ENCODE measurements around the gene SMAD6.

SMAD6 gene

GRCh38 chr15:66738116-66738515 is 36.1 kb downstream of the SMAD6 start:
- Histone ChIP-seq H3K79me1 (ENCODE audit: low read length) (peaks cover 45% of the 10 kb centered on the region), H4K5ac (ENCODE audit: low read length) (no peak overlapping the region), H2BK5ac (ENCODE audit: low read length) (no peak overlapping the region), H3K27ac (ENCODE audit: low read depth, low read length) (no peak overlapping the region), H3K79me2 (ENCODE audit: control insufficient read depth, insufficient read depth, low read length) (peaks cover 71% of the 10 kb centered on the region), H3K56ac (ENCODE audit: low read length) (no peak overlapping the region), H3K9ac (ENCODE audit: low read length) (no peak overlapping the region), H2AK5ac (ENCODE audit: low read length) (no peak overlapping the region), H3K27me3 (ENCODE audit: insufficient read depth, low read length, poor library complexity) (no peaks in the 10 kb centered on the region), H3K23ac (ENCODE audit: low read length) (no peak overlapping the region), H3K36me3 (ENCODE audit: control insufficient read depth, insufficient read depth, low read length) (peaks cover 11% of the 10 kb centered on the region), H3K4me3 (ENCODE audit: low read length) (no peak overlapping the region), H3K4ac (ENCODE audit: low read depth, low read length) (no peak overlapping the region), H2BK15ac (replicated peaks; ENCODE audit: low read depth) (no peak overlapping the region), H4K8ac (ENCODE audit: low read depth, low read length) (no peak overlapping the region), H3K18ac (ENCODE audit: low read length) (no peak overlapping the region), H2BK120ac (ENCODE audit: low read depth, low read length) (no peak overlapping the region), H3K4me2 (ENCODE audit: low read length) (no peak overlapping the region), H3K4me1 (ENCODE audit: control insufficient read depth, low read depth, low read length) (no peaks in the 10 kb centered on the region)
- no peak for DNase-seq
- WGBS (ENCODE audit: extremely low coverage, insufficient coverage, low lambda C conversion rate) = no CpG with 5 or more reads among the region's 10 CpGs

- Histone ChIP-seq H3K4me2 (ENCODE audit: low read length) (no peak overlapping the region), H4K5ac (ENCODE audit: low read length) (no peak overlapping the region), H3K27me3 (ENCODE audit: insufficient read depth, low read length, poor library complexity) (no peaks in the 10 kb centered on the region), H3K36me3 (ENCODE audit: control insufficient read depth, insufficient read depth, low read length) (peaks cover 11% of the 10 kb centered on the region), H2BK120ac (ENCODE audit: low read depth, low read length) (no peak overlapping the region), H3K4ac (ENCODE audit: low read depth, low read length) (no peak overlapping the region), H3K27ac (ENCODE audit: low read depth, low read length) (no peak overlapping the region), H3K56ac (ENCODE audit: low read length) (no peak overlapping the region), H4K8ac (ENCODE audit: low read depth, low read length) (no peak overlapping the region), H2BK15ac (replicated peaks; ENCODE audit: low read depth) (no peak overlapping the region), H3K9ac (ENCODE audit: low read length) (no peak overlapping the region), H3K18ac (ENCODE audit: low read length) (no peak overlapping the region), H2AK5ac (ENCODE audit: low read length) (no peak overlapping the region), H3K79me2 (ENCODE audit: control insufficient read depth, insufficient read depth, low read length) (peaks cover 70% of the 10 kb centered on the region), H3K79me1 (ENCODE audit: low read length) (peaks cover 45% of the 10 kb centered on the region), H3K4me1 (ENCODE audit: control insufficient read depth, low read depth, low read length) (no peaks in the 10 kb centered on the region), H2BK5ac (ENCODE audit: low read length) (no peak overlapping the region), H3K4me3 (ENCODE audit: low read length) (no peak overlapping the region), H3K23ac (ENCODE audit: low read length) (no peak overlapping the region)
- WGBS (ENCODE audit: extremely low coverage, insufficient coverage, low lambda C conversion rate) = no CpG with 5 or more reads among the region's 10 CpGs
- DNase-seq = no peak
Observed at GRCh38 chr15:66738595-66738994, 36.6 kb downstream of the SMAD6 start.

- peaks cover 8% of the 10 kb centered on the region for H3K36me3 ChIP-seq (ENCODE audit: control insufficient read depth, insufficient read depth, low read length)
- no peak overlapping the region for H4K5ac ChIP-seq (ENCODE audit: low read length)
- no peak overlapping the region for H2BK120ac ChIP-seq (ENCODE audit: low read depth, low read length)
- H3K27ac ChIP-seq (ENCODE audit: low read depth, low read length) = no peak overlapping the region
- no CpG with 5 or more reads among the region's 6 CpGs for WGBS (ENCODE audit: extremely low coverage, insufficient coverage, low lambda C conversion rate)
- no peaks in the 10 kb centered on the region for H3K27me3 ChIP-seq (ENCODE audit: insufficient read depth, low read length, poor library complexity)
- no peak overlapping the region for H3K4me2 ChIP-seq (ENCODE audit: low read length)
- no peak overlapping the region for H2AK5ac ChIP-seq (ENCODE audit: low read length)
- H3K4ac ChIP-seq (ENCODE audit: low read depth, low read length) = no peak overlapping the region
- no peak overlapping the region for H3K56ac ChIP-seq (ENCODE audit: low read length)
- H2BK5ac ChIP-seq (ENCODE audit: low read length) = no peak overlapping the region
- peaks cover 2% of the 10 kb centered on the region for H3K4me1 ChIP-seq (ENCODE audit: control insufficient read depth, low read depth, low read length)
- no peak overlapping the region for H3K18ac ChIP-seq (ENCODE audit: low read length)
- peaks cover 42% of the 10 kb centered on the region for H3K79me1 ChIP-seq (ENCODE audit: low read length)
- H4K8ac ChIP-seq (ENCODE audit: low read depth, low read length) = no peak overlapping the region
- peaks cover 68% of the 10 kb centered on the region for H3K79me2 ChIP-seq (ENCODE audit: control insufficient read depth, insufficient read depth, low read length)
- no peak overlapping the region for H3K9ac ChIP-seq (ENCODE audit: low read length)
- H3K23ac ChIP-seq (ENCODE audit: low read length) = no peak overlapping the region
- no peak overlapping the region for H3K4me3 ChIP-seq (ENCODE audit: low read length)
- H2BK15ac ChIP-seq (replicated peaks; ENCODE audit: low read depth) = no peak overlapping the region
- DNase-seq = no peak
Observed at GRCh38 chr15:66739287-66739686, 37.3 kb downstream of the SMAD6 start.

- peaks cover 11% of the 10 kb centered on the region for H3K36me3 ChIP-seq (ENCODE audit: control insufficient read depth, insufficient read depth, low read length)
- no peak overlapping the region for H2AK5ac ChIP-seq (ENCODE audit: low read length)
- WGBS (ENCODE audit: extremely low coverage, insufficient coverage, low lambda C conversion rate) = no CpG with 5 or more reads among the region's 8 CpGs
- no peak overlapping the region for H3K27ac ChIP-seq (ENCODE audit: low read depth, low read length)
- no peak overlapping the region for H4K8ac ChIP-seq (ENCODE audit: low read depth, low read length)
- DNase-seq = no peak
- H2BK120ac ChIP-seq (ENCODE audit: low read depth, low read length) = no peak overlapping the region
- no peak overlapping the region for H3K4ac ChIP-seq (ENCODE audit: low read depth, low read length)
- H3K79me1 ChIP-seq (ENCODE audit: low read length) = peaks cover 48% of the 10 kb centered on the region
- H3K9ac ChIP-seq (ENCODE audit: low read length) = no peak overlapping the region
- no peak overlapping the region for H2BK15ac ChIP-seq (replicated peaks; ENCODE audit: low read depth)
- H3K23ac ChIP-seq (ENCODE audit: low read length) = no peak overlapping the region
- no peak overlapping the region for H2BK5ac ChIP-seq (ENCODE audit: low read length)
- no peak overlapping the region for H3K4me2 ChIP-seq (ENCODE audit: low read length)
- no peak overlapping the region for H3K56ac ChIP-seq (ENCODE audit: low read length)
- H3K79me2 ChIP-seq (ENCODE audit: control insufficient read depth, insufficient read depth, low read length) = peaks cover 68% of the 10 kb centered on the region
- no peak overlapping the region for H3K4me3 ChIP-seq (ENCODE audit: low read length)
- no peaks in the 10 kb centered on the region for H3K27me3 ChIP-seq (ENCODE audit: insufficient read depth, low read length, poor library complexity)
- H3K4me1 ChIP-seq (ENCODE audit: control insufficient read depth, low read depth, low read length) = peaks cover 16% of the 10 kb centered on the region
- no peak overlapping the region for H4K5ac ChIP-seq (ENCODE audit: low read length)
- no peak overlapping the region for H3K18ac ChIP-seq (ENCODE audit: low read length)
Observed at GRCh38 chr15:66740802-66741201, 38.8 kb downstream of the SMAD6 start.

GRCh38 chr15:66741646-66742045 is 39.6 kb downstream of the SMAD6 start:
- Histone ChIP-seq H3K9ac (ENCODE audit: low read length) (no peak overlapping the region), H3K4ac (ENCODE audit: low read depth, low read length) (no peak overlapping the region), H3K4me3 (ENCODE audit: low read length) (no peak overlapping the region), H2BK5ac (ENCODE audit: low read length) (no peak overlapping the region), H3K18ac (ENCODE audit: low read length) (no peak overlapping the region), H3K4me1 (ENCODE audit: control insufficient read depth, low read depth, low read length) (peaks cover 21% of the 10 kb centered on the region), H3K79me2 (ENCODE audit: control insufficient read depth, insufficient read depth, low read length) (peaks cover 70% of the 10 kb centered on the region), H2AK5ac (ENCODE audit: low read length) (no peak overlapping the region), H3K27ac (ENCODE audit: low read depth, low read length) (no peak overlapping the region), H3K27me3 (ENCODE audit: insufficient read depth, low read length, poor library complexity) (no peaks in the 10 kb centered on the region), H4K5ac (ENCODE audit: low read length) (no peak overlapping the region), H2BK120ac (ENCODE audit: low read depth, low read length) (no peak overlapping the region), H3K79me1 (ENCODE audit: low read length) (peaks cover 49% of the 10 kb centered on the region), H3K56ac (ENCODE audit: low read length) (no peak overlapping the region), H3K36me3 (ENCODE audit: control insufficient read depth, insufficient read depth, low read length) (peaks cover 12% of the 10 kb centered on the region), H2BK15ac (replicated peaks; ENCODE audit: low read depth) (no peak overlapping the region), H4K8ac (ENCODE audit: low read depth, low read length) (no peak overlapping the region), H3K4me2 (ENCODE audit: low read length) (no peak overlapping the region), H3K23ac (ENCODE audit: low read length) (no peak overlapping the region)
- DNase-seq = no peak
- no CpG with 5 or more reads among the region's 5 CpGs for WGBS (ENCODE audit: extremely low coverage, insufficient coverage, low lambda C conversion rate)

- Histone ChIP-seq H3K56ac (ENCODE audit: low read length) (no peak overlapping the region), H3K4ac (ENCODE audit: low read depth, low read length) (no peak overlapping the region), H3K27ac (ENCODE audit: low read depth, low read length) (no peak overlapping the region), H3K27me3 (ENCODE audit: insufficient read depth, low read length, poor library complexity) (no peaks in the 10 kb centered on the region), H3K4me2 (ENCODE audit: low read length) (no peak overlapping the region), H3K36me3 (ENCODE audit: control insufficient read depth, insufficient read depth, low read length) (peaks cover 9% of the 10 kb centered on the region), H3K79me2 (ENCODE audit: control insufficient read depth, insufficient read depth, low read length) (peaks cover 70% of the 10 kb centered on the region), H4K5ac (ENCODE audit: low read length) (no peak overlapping the region), H3K4me1 (ENCODE audit: control insufficient read depth, low read depth, low read length) (peaks cover 25% of the 10 kb centered on the region), H4K8ac (ENCODE audit: low read depth, low read length) (no peak overlapping the region), H2BK120ac (ENCODE audit: low read depth, low read length) (no peak overlapping the region), H2BK5ac (ENCODE audit: low read length) (no peak overlapping the region), H3K9ac (ENCODE audit: low read length) (no peak overlapping the region), H3K79me1 (ENCODE audit: low read length) (peaks cover 50% of the 10 kb centered on the region), H2AK5ac (ENCODE audit: low read length) (no peak overlapping the region), H3K23ac (ENCODE audit: low read length) (no peak overlapping the region), H3K18ac (ENCODE audit: low read length) (no peak overlapping the region), H3K4me3 (ENCODE audit: low read length) (no peak overlapping the region), H2BK15ac (replicated peaks; ENCODE audit: low read depth) (no peak overlapping the region)
- no CpG with 5 or more reads among the region's 6 CpGs for WGBS (ENCODE audit: extremely low coverage, insufficient coverage, low lambda C conversion rate)
- DNase-seq = no peak
Observed at GRCh38 chr15:66742286-66742685, 40.2 kb downstream of the SMAD6 start.
